H9 (cell line): ENCODE results near the gene SLC16A7. TPM values are rescaled to one million over a fixed set of nuclear protein-coding genes. Genes with fewer than 3 reads are reported as not detected.

Source experiments
- DNase-seq: peaks from one replicate; pipeline ENCODE4 v3.0.0-alpha.2; 2017
- H2AFZ ChIP-seq: one replicate; pipeline ENCODE4 v1.6.1; 2013; ENCODE audit warnings: mild to moderate bottlenecking, low read length, control low read depth, moderate library complexity
- H2AK5ac ChIP-seq: 2 replicates; pipeline ENCODE4 v1.6.1; 2013; ENCODE audit warnings: low read length, control low read depth, mixed read lengths; ENCODE audit not compliant: insufficient read length
- H2BK120ac ChIP-seq: one replicate; pipeline ENCODE4 v1.6.1; 2013; ENCODE audit warnings: low read depth, mild to moderate bottlenecking, low read length, control low read depth, inconsistent platforms; ENCODE audit not compliant: poor library complexity, severe bottlenecking
- H2BK12ac ChIP-seq: 2 replicates; pipeline ENCODE4 v1.6.1; 2013; ENCODE audit warnings: low read length, control low read depth, mixed read lengths, low read depth; ENCODE audit not compliant: insufficient read length
- H2BK15ac ChIP-seq: 2 replicates; pipeline ENCODE4 v1.6.1; 2013; ENCODE audit warnings: low read depth, low read length, control low read depth
- H2BK20ac ChIP-seq: one replicate; pipeline ENCODE4 v1.6.1; 2013; ENCODE audit warnings: low read depth, mild to moderate bottlenecking, low read length, control low read depth, inconsistent platforms; ENCODE audit not compliant: poor library complexity, severe bottlenecking
- H2BK5ac ChIP-seq: 2 replicates; pipeline ENCODE4 v1.6.1; 2013; ENCODE audit warnings: low read length, control low read depth, mixed read lengths; ENCODE audit not compliant: insufficient read length
- H3K14ac ChIP-seq: 2 replicates; pipeline ENCODE4 v1.6.1; 2013; ENCODE audit warnings: low read length, control low read depth; ENCODE audit not compliant: insufficient read depth
- H3K18ac ChIP-seq: 2 replicates; pipeline ENCODE4 v1.6.1; 2013; ENCODE audit warnings: low read depth, mild to moderate bottlenecking, mixed read lengths, low read length, control low read depth; ENCODE audit not compliant: insufficient read length
- H3K23ac ChIP-seq: 2 replicates; pipeline ENCODE4 v1.6.1; 2013; ENCODE audit warnings: low read length, control low read depth, mixed read lengths, low read depth; ENCODE audit not compliant: insufficient read length
- H3K23me2 ChIP-seq: 2 replicates; pipeline ENCODE4 v1.6.1; 2013; ENCODE audit warnings: low read depth, mild to moderate bottlenecking, mixed read lengths, low read length, control low read depth; ENCODE audit not compliant: insufficient read length, poor library complexity, severe bottlenecking
- H3K27ac ChIP-seq: 2 replicates; pipeline ENCODE4 v1.5.1; 2013; ENCODE audit warnings: low read length, control low read depth, mixed read lengths, low read depth; ENCODE audit not compliant: insufficient read length
- H3K27me3 ChIP-seq: 2 replicates; pipeline ENCODE4 v1.6.1; 2013; ENCODE audit warnings: low read length, control low read depth, inconsistent platforms; ENCODE audit not compliant: insufficient read depth
- H3K4ac ChIP-seq: 2 replicates; pipeline ENCODE4 v1.6.1; 2013; ENCODE audit warnings: low read depth, mild to moderate bottlenecking, control low read depth, inconsistent platforms, low read length, moderate library complexity
- H3K4me1 ChIP-seq: 2 replicates; pipeline ENCODE4 v1.6.1; 2013; ENCODE audit warnings: low read length, control low read depth, inconsistent platforms; ENCODE audit not compliant: insufficient read depth
- H3K4me2 ChIP-seq: 2 replicates; pipeline ENCODE4 v1.6.1; 2013; ENCODE audit warnings: low read length, control low read depth, mixed read lengths; ENCODE audit not compliant: insufficient read length, insufficient read depth
- H3K56ac ChIP-seq: 2 replicates; pipeline ENCODE4 v1.6.1; 2013; ENCODE audit warnings: low read depth, mild to moderate bottlenecking, mixed read lengths, low read length, control low read depth; ENCODE audit not compliant: insufficient read length
- H3K79me1 ChIP-seq: 2 replicates; pipeline ENCODE4 v1.6.1; 2013; ENCODE audit warnings: low read depth, mild to moderate bottlenecking, moderate library complexity, low read length, control low read depth, inconsistent platforms; ENCODE audit not compliant: insufficient read depth, poor library complexity, severe bottlenecking
- H3K79me2 ChIP-seq: 2 replicates; pipeline ENCODE4 v1.6.1; 2013; ENCODE audit warnings: low read length, control low read depth, inconsistent platforms; ENCODE audit not compliant: insufficient read depth
- H3K9ac ChIP-seq: 2 replicates; pipeline ENCODE4 v1.6.1; 2013; ENCODE audit warnings: low read length, control low read depth, mixed read lengths; ENCODE audit not compliant: insufficient read length; ENCODE audit errors: extremely low read depth
- H3K9me3 ChIP-seq: one replicate; pipeline ENCODE4 v1.6.1; 2013; ENCODE audit warnings: low read depth, low read length, inconsistent platforms; ENCODE audit not compliant: control insufficient read depth
- H3T11ph ChIP-seq: one replicate; pipeline ENCODE4 v1.6.1; 2013; ENCODE audit warnings: mild to moderate bottlenecking, low read length, control low read depth, inconsistent platforms
- H4K20me1 ChIP-seq: one replicate; pipeline ENCODE4 v1.6.1; 2013; ENCODE audit not compliant: control insufficient read depth, insufficient read length, insufficient read depth
- H4K5ac ChIP-seq: 2 replicates; pipeline ENCODE4 v1.6.1; 2013; ENCODE audit warnings: low read depth, mild to moderate bottlenecking, mixed read lengths, low read length, control low read depth; ENCODE audit not compliant: insufficient read length
- H4K8ac ChIP-seq: replicated peaks from 2 replicates; pipeline ENCODE4 v1.6.1; 2013; ENCODE audit warnings: low read length, control low read depth, mixed read lengths, low read depth; ENCODE audit not compliant: insufficient read length
- H4K91ac ChIP-seq: 2 replicates; pipeline ENCODE4 v1.6.1; 2013; ENCODE audit warnings: low read depth, mild to moderate bottlenecking, moderate library complexity, mixed read lengths, low read length, control low read depth; ENCODE audit not compliant: insufficient read length
- H3K27ac Mint-ChIP-seq, 3 experiments: 2 replicates in 2 of 3; 3 replicates in 1 of 3; pipeline ENCODE4 v1.8.0; 2020 to 2021; ENCODE audit warnings: mixed read lengths in 3 of 3, mild to moderate bottlenecking in 1 of 3, moderate library complexity in 1 of 3
- H3K27me3 Mint-ChIP-seq: 2 replicates; pipeline ENCODE4 v1.8.0; 2021; ENCODE audit warnings: low read depth, mild to moderate bottlenecking, moderate library complexity, mixed read lengths
- H3K36me3 Mint-ChIP-seq, 3 experiments: 2 replicates in 2 of 3; 3 replicates in 1 of 3; pipeline ENCODE4 v1.8.0; 2020 to 2021; ENCODE audit warnings: low read depth in 3 of 3, mixed read lengths in 3 of 3; ENCODE audit not compliant: insufficient read depth in 1 of 3
- H3K4me1 Mint-ChIP-seq, 2 experiments: 2 replicates each; pipeline ENCODE4 v1.8.0; 2020; ENCODE audit warnings: mixed read lengths in 2 of 2
- H3K4me3 Mint-ChIP-seq, 2 experiments: 2 replicates in 1 of 2; 3 replicates in 1 of 2; pipeline ENCODE4 v1.8.0; 2020 to 2021; ENCODE audit warnings: mild to moderate bottlenecking in 2 of 2, mixed read lengths in 2 of 2, moderate library complexity in 1 of 2
- H3K9me3 Mint-ChIP-seq, 2 experiments: 2 replicates in 1 of 2; 3 replicates in 1 of 2; pipeline ENCODE4 v1.8.0; 2020; ENCODE audit warnings: mild to moderate bottlenecking in 2 of 2, mixed read lengths in 2 of 2, moderate library complexity in 1 of 2
- CTCF ChIP-seq: fragments of 200-600 bp; sonication (generic); conservative IDR thresholded peaks from 3 replicates; pipeline ENCODE4 v1.8.0; 2021; ENCODE audit warnings: antibody characterized with exemption, mild to moderate bottlenecking
- WGBS: extraction: QIAGEN DNeasy Blood & Tissue Kit; methylation state at CpG from one replicate; pipeline ENCODE4 v1.1.7; 2013; ENCODE audit warnings: missing lambda C conversion rate, low lambda C conversion rate, mixed read lengths; ENCODE audit not compliant: insufficient read length; ENCODE audit errors: extremely low coverage; 5-methylcytosine and 5-hydroxymethylcytosine counted together
- total RNA-seq: library from RNA; stranded (reverse); gene quantifications from 2 replicates; pipeline ENCODE4 v1.2.1, GENCODE V29; 2021

SLC16A7 gene
- total RNA-seq, 1 experiment from 2014 or later = 2.2 TPM

DNA sequence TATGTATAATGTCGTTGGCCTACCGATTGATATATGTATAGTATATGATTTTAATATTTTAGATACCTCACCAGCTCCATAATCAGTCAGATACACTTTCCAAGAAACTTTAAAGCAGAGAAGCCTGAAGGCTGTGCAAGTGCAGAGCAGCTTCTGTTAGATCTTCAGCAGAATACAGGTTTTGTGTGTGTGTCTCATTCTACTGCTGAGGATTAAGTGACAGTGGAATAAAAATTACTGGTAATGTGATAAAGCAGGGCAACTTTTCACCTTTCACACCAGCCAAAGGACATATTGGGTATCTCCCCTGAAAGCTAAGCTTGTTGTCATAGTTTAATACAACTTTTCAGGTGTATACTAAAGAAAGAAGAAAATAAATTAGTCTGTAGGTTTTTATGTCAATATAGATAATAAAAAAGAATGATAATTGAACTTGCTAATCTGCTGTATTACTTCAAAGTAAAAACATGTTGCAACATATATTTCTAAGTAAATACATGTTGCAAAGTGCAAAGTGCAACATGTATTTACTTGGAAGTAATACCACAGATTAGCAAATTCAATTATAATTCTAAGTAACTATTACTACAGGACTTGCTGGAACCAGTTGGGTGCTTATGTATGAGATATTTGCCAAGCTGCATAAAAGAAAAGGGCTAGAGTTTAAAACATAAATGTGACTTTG, 128.3 kb downstream of the SLC16A7 start:
- H3K9me3 Mint-ChIP-seq = no peaks in the 10 kb centered on the region
- no peak overlapping the region for H2BK12ac ChIP-seq
- no peak overlapping the region for H3K4me3 Mint-ChIP-seq
- no peak overlapping the region for H2BK120ac ChIP-seq
- no peaks in the 10 kb centered on the region for H3K27me3 Mint-ChIP-seq
- H3K27ac Mint-ChIP-seq = no peak overlapping the region
- TF ChIP-seq CTCF = no peak
- no peak overlapping the region for H3K27ac ChIP-seq
- no peaks in the 10 kb centered on the region for H3K4me1 Mint-ChIP-seq
- no peaks in the 10 kb centered on the region for H3K23me2 ChIP-seq
- no peaks in the 10 kb centered on the region for H3K4me1 ChIP-seq
- H3K36me3 Mint-ChIP-seq = no peaks in the 10 kb centered on the region
- WGBS = no CpG with 5 or more reads among the region's 2 CpGs
- H3K27me3 ChIP-seq = no peaks in the 10 kb centered on the region
- no peak overlapping the region for H2AFZ ChIP-seq
- no peak overlapping the region for H4K91ac ChIP-seq
- no peak overlapping the region for H3K23ac ChIP-seq
- no peaks in the 10 kb centered on the region for H4K20me1 ChIP-seq
- no peak overlapping the region for H2BK20ac ChIP-seq
- no peak overlapping the region for H2BK15ac ChIP-seq
- no peaks in the 10 kb centered on the region for H3K9me3 ChIP-seq
- no peak overlapping the region for H3K9ac ChIP-seq
- no peak overlapping the region for H3K4me2 ChIP-seq
- no peak overlapping the region for H3K56ac ChIP-seq
- no peak overlapping the region for H3T11ph ChIP-seq
- H3K14ac ChIP-seq = no peak overlapping the region
- no peak overlapping the region for H2AK5ac ChIP-seq
- no peaks in the 10 kb centered on the region for H3K79me2 ChIP-seq
- H3K79me1 ChIP-seq = no peaks in the 10 kb centered on the region
- H4K8ac ChIP-seq = no peak overlapping the region
- DNase-seq = no peak
- H3K4ac ChIP-seq = no peak overlapping the region
- H2BK5ac ChIP-seq = no peak overlapping the region
- no peak overlapping the region for H3K18ac ChIP-seq
- H4K5ac ChIP-seq = no peak overlapping the region
